ENCODE measurements around the gene OR51E1.

OR51E1 gene

GRCh38 chr11:4665424-4665823 is 21.6 kb downstream of the OR51E1 start:
- H3K4me3 ChIP-seq (replicated peaks; ENCODE audit: low read depth, low read length) = no peak overlapping the region
- TF ChIP-seq CTCF (IDR thresholded peaks at IDR 0.05; ENCODE audit: low read depth, low read length, missing control alignments) = no peak
- no peak for DNase-seq (ENCODE audit: extremely low read depth, low read depth)

- no peak for DNase-seq (ENCODE audit: extremely low read depth, low read depth)
- no peak for TF ChIP-seq CTCF (IDR thresholded peaks at IDR 0.05; ENCODE audit: low read depth, low read length, missing control alignments)
- no peak overlapping the region for H3K4me3 ChIP-seq (replicated peaks; ENCODE audit: low read depth, low read length)
Observed at GRCh38 chr11:4671741-4672140, 28.0 kb downstream of the OR51E1 start.

- no peak for TF ChIP-seq CTCF (IDR thresholded peaks at IDR 0.05; ENCODE audit: low read depth, low read length, missing control alignments)
- no peak overlapping the region for H3K4me3 ChIP-seq (replicated peaks; ENCODE audit: low read depth, low read length)
- no peak for DNase-seq (ENCODE audit: extremely low read depth, low read depth)
Observed at GRCh38 chr11:4672470-4672869, 28.7 kb downstream of the OR51E1 start.

GRCh38 chr11:4673781-4674180 is 30.0 kb downstream of the OR51E1 start:
- TF ChIP-seq CTCF (IDR thresholded peaks at IDR 0.05; ENCODE audit: low read depth, low read length, missing control alignments) = no peak
- no peak for DNase-seq (ENCODE audit: extremely low read depth, low read depth)
- H3K4me3 ChIP-seq (replicated peaks; ENCODE audit: low read depth, low read length) = no peak overlapping the region

- no peak for TF ChIP-seq CTCF (IDR thresholded peaks at IDR 0.05; ENCODE audit: low read depth, low read length, missing control alignments)
- no peak overlapping the region for H3K4me3 ChIP-seq (replicated peaks; ENCODE audit: low read depth, low read length)
- no peak for DNase-seq (ENCODE audit: extremely low read depth, low read depth)
Observed at GRCh38 chr11:4677948-4678347, 34.2 kb downstream of the OR51E1 start.

- no peak for TF ChIP-seq CTCF (IDR thresholded peaks at IDR 0.05; ENCODE audit: low read depth, low read length, missing control alignments)
- no peak for DNase-seq (ENCODE audit: extremely low read depth, low read depth)
- H3K4me3 ChIP-seq (replicated peaks; ENCODE audit: low read depth, low read length) = no peak overlapping the region
Observed at GRCh38 chr11:4680341-4680740, 36.6 kb downstream of the OR51E1 start.

GRCh38 chr11:4682623-4683419 is 39.0 kb downstream of the OR51E1 start:
- no peak for DNase-seq (ENCODE audit: extremely low read depth, low read depth)
- H3K4me3 ChIP-seq (replicated peaks; ENCODE audit: low read depth, low read length) = no peak overlapping the region
- TF ChIP-seq CTCF (IDR thresholded peaks at IDR 0.05; ENCODE audit: low read depth, low read length, missing control alignments) = no peak

Data from HFF-Myc (cell line).